Measurements from ENCODE around the gene DHX9.

DHX9 gene

DNA sequence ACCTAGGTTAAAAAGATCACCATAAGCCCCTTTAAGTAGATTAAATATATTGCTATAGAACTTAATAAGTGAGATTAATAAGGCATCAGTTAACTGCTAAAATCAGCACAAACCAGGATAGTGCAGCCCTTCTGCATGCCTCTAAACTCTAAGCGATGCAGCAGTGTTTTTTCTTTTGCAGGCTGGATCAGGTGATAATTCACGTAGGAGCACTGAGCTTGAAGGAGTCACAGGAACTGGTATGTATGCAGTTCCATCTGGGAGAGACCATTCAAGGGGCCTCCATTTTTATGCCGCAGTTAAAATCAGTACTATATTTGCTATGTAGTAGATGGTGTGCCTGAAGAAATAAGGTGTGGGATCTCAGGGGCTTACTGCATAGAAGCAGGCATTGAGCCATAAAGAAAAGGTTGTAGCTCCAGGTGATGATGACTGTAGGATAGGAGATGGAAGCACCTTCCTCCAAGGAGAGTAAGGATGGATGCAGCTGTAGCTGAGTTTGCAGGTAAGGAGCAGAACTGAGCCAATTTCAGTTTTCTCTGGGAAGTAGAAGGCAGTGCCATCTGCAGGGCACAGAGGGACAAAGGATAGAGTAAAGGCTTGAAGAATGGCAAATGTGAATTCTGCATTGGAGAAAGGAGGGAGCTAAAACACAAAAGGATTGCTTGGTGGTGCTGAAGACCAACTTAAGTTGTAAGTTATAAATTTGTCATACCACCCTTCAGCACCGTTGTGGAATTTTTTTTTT lies 27.0 kb upstream of the DHX9 start:
- no peak for TF ChIP-seq JUND (IDR thresholded peaks at IDR 0.05; ENCODE audit: low read depth)
- in situ Hi-C loops (cut with HindIII; ENCODE audit: low pct_unique_long_range_greater_than_20kb, low sequenced_read_pairs), result no loop called here
- peak; percentile 37 to 53 for DNase-seq (ENCODE audit: low read depth in 1 of 2, low spot score in 1 of 2)

DNA sequence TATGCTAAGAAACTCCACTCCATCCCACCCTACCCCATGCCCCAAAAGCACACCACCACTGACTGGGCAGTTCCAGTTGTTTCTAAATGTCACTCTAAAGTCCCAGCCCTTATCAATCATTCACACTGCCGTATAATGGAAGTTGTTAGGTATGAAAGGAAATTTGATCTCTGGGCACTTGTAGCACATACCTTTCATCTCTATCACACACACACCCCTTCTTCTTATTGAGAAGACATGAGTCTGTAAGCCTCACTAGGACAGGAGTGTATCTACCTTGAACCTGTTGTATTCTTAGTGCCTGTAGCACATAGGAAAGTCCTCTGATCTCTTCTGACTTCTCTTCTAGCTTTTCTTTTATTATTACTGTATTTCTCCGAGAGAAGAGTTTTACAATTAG lies 22.3 kb upstream of the DHX9 start:
- in situ Hi-C loops (cut with HindIII; ENCODE audit: low pct_unique_long_range_greater_than_20kb, low sequenced_read_pairs), result no loop called here
- no peak for TF ChIP-seq JUND (IDR thresholded peaks at IDR 0.05; ENCODE audit: low read depth)
- DNase-seq (ENCODE audit: low read depth in 1 of 2, low spot score in 1 of 2), result no peak

DNA sequence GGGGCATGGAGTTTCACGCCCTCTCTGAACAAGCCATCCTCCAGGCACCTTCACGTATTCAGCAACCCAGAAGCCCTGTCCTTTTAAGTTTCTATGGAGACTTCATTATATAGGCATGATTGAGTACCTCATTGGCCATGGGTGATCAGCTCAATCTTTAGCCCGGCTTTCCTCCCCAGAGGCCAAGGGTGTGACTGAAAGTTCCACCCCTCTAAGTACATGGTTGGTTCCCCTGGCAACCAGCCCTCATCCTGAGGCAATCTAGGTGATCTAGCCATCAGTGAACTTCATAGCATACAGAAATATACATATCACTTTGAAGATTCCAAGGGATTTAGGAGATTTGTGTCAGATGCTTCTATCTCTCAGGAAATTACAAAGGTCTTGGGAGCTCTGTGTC lies 21.3 kb upstream of the DHX9 start:
- in situ Hi-C loops (cut with HindIII; ENCODE audit: low pct_unique_long_range_greater_than_20kb, low sequenced_read_pairs), result no loop called here
- no peak for DNase-seq (ENCODE audit: low read depth in 1 of 2, low spot score in 1 of 2)
- TF ChIP-seq JUND (IDR thresholded peaks at IDR 0.05; ENCODE audit: low read depth), result no peak

DNA sequence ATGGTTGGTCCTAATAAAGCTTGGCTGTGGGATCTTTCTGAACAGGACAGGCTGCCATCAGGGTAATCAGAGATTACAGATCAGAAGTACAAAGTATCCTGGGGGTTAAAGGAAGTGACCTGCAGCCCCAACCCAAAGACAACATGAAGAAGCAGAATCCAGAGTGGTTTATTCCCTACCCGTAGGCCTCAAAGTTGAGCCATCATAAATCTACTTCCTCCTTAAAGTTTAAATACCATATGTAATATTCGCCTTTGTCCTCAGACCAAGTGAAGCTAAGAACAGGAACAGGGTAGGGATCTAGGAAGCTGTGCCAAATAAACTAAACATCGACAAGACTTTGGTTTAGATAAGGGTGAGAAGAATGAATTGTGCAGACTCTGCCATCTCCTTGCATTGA lies 15.9 kb upstream of the DHX9 start:
- no peak for TF ChIP-seq JUND (IDR thresholded peaks at IDR 0.05; ENCODE audit: low read depth)
- no peak for DNase-seq (ENCODE audit: low read depth in 1 of 2, low spot score in 1 of 2)
- in situ Hi-C loops (cut with HindIII; ENCODE audit: low pct_unique_long_range_greater_than_20kb, low sequenced_read_pairs), result no loop called here

DNA sequence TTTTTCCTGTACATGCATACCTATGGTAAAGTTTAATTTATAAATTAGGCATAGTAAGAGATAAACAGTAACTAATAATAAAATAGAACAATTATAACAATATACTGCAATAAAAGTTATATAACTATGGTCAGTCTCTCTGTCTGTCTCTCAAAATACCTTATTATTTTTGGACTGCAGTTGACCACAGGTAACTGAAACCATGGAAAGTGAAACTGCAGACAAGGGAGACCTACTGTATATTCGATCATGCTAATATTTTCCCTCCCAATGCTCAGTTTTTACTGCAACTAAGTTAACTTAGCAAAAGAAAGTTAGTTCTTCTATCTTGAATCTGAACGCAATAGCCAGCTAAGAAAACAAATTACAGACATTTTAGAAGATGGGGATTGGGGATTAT lies 12.3 kb upstream of the DHX9 start:
- in situ Hi-C loops (cut with HindIII; ENCODE audit: low pct_unique_long_range_greater_than_20kb, low sequenced_read_pairs), result no loop called here
- no peak for TF ChIP-seq JUND (IDR thresholded peaks at IDR 0.05; ENCODE audit: low read depth)
- no peak for DNase-seq (ENCODE audit: low read depth in 1 of 2, low spot score in 1 of 2)

DNA sequence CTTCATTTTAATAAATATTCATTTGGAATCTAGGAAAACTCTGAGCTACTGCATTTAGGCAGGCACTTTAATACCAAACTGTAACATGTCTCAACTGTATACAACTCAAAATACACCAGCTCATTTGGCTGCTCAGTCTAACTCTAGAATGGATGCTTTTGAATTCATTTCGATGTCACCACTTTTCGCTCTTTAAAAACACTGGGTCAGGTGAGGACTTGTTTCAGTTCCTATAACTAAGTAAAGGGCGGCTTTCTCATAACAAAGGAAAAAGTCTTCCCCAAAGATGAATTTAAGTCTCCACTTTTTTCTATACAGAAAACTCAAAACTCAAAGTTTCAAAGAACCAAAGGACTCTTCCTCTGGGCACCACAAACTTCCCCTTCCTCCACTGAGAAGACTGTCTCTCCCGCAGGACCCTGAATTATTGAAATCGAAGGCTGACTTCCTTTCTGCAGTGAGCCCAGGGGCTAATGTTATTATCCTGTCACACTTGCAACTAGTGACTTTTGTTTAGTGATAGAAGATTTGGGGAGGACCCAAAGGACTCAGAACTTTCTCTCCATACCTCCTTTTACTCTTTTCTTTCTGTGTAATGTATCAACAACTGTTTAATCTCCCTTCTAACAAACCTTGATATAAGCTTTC lies 9.7 kb upstream of the DHX9 start:
- DNase-seq (ENCODE audit: low read depth in 1 of 2, low spot score in 1 of 2), result no peak
- no peak for TF ChIP-seq JUND (IDR thresholded peaks at IDR 0.05; ENCODE audit: low read depth)
- in situ Hi-C loops (cut with HindIII; ENCODE audit: low pct_unique_long_range_greater_than_20kb, low sequenced_read_pairs), result no loop called here

DNA sequence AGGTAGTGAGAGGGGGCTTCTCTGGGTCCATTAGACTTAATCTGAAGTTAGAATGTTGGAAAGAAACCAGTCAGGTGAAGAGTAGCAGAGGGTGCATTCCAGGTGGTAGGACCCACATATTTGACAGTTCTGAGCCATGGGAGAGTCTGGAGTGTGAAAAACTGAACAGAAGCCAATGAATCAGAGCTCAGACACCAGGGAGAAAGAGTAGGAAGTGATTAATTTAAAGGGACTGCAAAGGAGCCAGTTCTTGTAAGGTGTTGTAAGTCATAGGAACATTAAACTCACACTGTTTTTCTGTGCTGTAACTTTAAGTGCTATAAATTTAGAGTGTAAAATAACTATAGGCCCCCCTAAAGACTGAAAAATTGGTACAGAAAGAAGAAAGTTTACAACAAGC lies 5.9 kb upstream of the DHX9 start:
- TF ChIP-seq JUND (IDR thresholded peaks at IDR 0.05; ENCODE audit: low read depth), result no peak
- no peak for DNase-seq (ENCODE audit: low read depth in 1 of 2, low spot score in 1 of 2)
- in situ Hi-C loops (cut with HindIII; ENCODE audit: low pct_unique_long_range_greater_than_20kb, low sequenced_read_pairs), result no loop called here

DNA sequence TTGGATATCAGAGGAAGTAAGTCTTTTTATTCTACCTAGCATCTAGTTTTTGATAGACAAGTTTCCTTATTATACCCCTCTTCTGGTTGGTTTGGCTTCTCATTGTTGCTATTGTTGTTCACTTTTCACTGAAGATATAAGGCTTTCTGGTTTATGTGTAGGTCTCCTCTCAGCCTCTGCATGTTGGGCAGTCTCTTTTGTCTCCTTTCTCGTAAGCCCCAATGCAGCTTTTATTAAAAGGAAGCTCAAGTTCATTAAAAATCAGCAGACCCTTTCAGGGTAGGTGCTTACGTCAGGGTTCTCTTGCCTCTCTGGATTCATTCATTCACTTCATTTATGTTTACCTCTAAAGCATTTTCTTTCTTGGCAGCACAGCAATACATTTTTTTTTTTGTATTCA lies 4.8 kb upstream of the DHX9 start:
- no peak for DNase-seq (ENCODE audit: low read depth in 1 of 2, low spot score in 1 of 2)
- TF ChIP-seq JUND (IDR thresholded peaks at IDR 0.05; ENCODE audit: low read depth), result no peak
- in situ Hi-C loops (cut with HindIII; ENCODE audit: low pct_unique_long_range_greater_than_20kb, low sequenced_read_pairs), result no loop called here

DNA sequence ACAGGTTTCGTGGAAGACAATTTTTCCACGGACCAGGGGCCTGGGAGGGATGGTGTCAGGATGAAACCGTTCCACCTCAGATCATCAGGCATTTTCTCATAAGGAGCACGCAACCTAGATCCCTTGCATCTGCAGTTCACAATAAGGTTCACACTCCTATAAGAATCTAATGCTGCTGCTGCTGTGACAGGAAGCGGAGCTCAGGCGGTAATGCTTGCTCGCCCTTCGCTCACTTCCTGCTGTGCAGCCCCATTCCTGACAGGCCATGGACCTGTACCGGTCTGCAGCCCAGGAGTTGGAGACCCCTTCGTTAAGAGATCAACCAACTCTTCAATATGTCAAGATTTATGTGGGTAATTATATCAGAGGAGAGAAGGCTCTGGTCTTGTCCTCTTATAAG lies 3.3 kb upstream of the DHX9 start:
- in situ Hi-C loops (cut with HindIII; ENCODE audit: low pct_unique_long_range_greater_than_20kb, low sequenced_read_pairs), result no loop called here
- TF ChIP-seq JUND (IDR thresholded peaks at IDR 0.05; ENCODE audit: low read depth), result no peak
- no peak for DNase-seq (ENCODE audit: low read depth in 1 of 2, low spot score in 1 of 2)

DNA sequence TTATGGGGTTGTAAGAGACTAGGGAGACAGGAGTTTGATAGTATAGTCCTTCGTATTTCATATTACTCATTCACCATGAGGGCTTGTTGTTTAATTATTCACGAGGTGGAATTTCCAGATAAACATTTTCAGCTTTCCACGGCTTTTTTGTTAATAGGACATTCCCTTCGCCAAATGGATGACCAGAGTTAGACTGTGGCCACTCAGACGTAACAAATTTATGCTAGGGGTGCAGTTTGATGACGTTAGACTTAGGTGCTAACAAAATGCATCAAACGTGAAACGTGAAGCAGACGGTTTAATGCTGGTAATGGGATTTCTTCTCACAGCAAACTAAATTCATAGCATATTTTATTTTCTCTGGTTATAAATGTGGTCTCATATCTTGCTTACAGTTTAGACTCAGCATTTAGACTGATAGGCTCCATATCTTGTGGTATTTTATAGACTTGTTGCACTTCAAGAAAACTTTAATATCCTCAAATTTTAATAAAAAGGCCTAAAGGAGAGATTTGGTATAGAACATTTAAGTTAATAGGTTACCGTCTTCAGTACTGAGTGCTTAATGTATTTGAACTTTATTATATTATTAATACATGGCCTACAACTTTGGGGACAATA lies 2.3 kb downstream of the DHX9 start:
- TF ChIP-seq JUND (IDR thresholded peaks at IDR 0.05; ENCODE audit: low read depth), result no peak
- in situ Hi-C loops (cut with HindIII; ENCODE audit: low pct_unique_long_range_greater_than_20kb, low sequenced_read_pairs), result no loop called here
- DNase-seq (ENCODE audit: low read depth in 1 of 2, low spot score in 1 of 2), result peak; percentile 15 to 52

DNA sequence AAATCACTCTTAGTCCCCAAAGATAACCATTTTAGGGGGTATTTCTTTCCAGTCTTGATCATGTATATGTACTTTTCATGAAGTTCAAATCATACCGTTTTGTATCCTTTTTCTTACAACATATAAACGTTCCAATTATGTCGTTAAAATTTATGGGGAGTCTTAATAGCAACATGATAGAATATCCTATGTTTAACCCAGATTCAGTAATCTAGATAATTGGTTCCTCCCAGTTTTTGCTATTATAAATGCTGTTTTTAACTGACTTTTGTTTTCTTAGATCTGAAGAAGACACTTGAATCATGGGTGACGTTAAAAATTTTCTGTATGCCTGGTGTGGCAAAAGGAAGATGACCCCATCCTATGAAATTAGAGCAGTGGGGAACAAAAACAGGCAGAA lies 3.1 kb downstream of the DHX9 start:
- no peak for TF ChIP-seq JUND (IDR thresholded peaks at IDR 0.05; ENCODE audit: low read depth)
- DNase-seq (ENCODE audit: low read depth in 1 of 2, low spot score in 1 of 2), result no peak
- in situ Hi-C loops (cut with HindIII; ENCODE audit: low pct_unique_long_range_greater_than_20kb, low sequenced_read_pairs), result no loop called here

DNA sequence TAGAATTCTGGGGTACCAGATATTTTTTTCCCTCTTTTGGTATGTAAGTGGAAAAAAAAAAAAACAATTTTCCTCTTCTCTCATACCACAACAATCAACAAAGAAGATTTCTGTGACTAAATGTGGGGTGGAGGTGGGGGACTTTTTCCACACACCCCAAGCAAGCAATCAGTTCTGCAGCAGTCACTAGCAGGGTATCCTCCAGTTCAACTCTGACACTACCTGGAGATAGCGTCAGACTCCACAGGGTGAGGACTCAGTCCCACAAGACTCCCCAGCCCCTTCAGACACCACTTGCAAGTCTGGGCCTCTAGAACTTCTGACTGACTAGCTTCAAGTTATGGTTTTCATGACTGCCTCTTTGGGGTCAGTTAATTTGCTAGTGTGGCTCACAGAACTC lies 6.2 kb downstream of the DHX9 start:
- DNase-seq (ENCODE audit: low read depth in 1 of 2, low spot score in 1 of 2), result no peak
- in situ Hi-C loops (cut with HindIII; ENCODE audit: low pct_unique_long_range_greater_than_20kb, low sequenced_read_pairs), result no loop called here
- no peak for TF ChIP-seq JUND (IDR thresholded peaks at IDR 0.05; ENCODE audit: low read depth)

DNA sequence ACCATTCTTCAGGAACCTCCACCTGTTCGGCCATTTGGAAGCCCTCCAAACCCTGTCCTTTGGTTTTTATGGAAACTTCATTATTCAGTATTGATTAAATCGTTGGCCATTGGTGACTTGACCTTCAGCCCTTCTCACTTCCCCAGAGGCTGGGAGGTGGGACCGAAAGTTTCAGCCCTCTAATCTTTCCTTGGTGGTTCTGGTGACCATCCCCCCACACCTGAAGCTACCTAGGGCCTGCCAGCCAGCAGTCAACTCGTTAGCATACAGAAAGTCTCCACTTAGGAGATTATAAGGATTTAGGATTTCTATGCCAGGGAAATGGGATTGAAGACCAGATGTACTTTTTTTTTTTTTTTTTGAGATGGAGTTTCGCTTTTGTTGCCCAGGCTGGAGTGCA lies 6.7 kb downstream of the DHX9 start:
- TF ChIP-seq JUND (IDR thresholded peaks at IDR 0.05; ENCODE audit: low read depth), result no peak
- DNase-seq (ENCODE audit: low read depth in 1 of 2, low spot score in 1 of 2), result no peak
- in situ Hi-C loops (cut with HindIII; ENCODE audit: low pct_unique_long_range_greater_than_20kb, low sequenced_read_pairs), result no loop called here

Measured in T47D (cell line).